A673 (cell line): ENCODE results near the gene CDPF1.

Experiments
- EZH2 ChIP-seq: fragments of 200-600 bp; sonication (generic); IDR thresholded peaks from 2 replicates; pipeline ENCODE4 v1.6.1; 2017; ENCODE audit warnings: borderline replicate concordance, low read depth, mild to moderate bottlenecking, mixed read lengths, antibody characterized with exemption, low read length; ENCODE audit not compliant: poor library complexity, severe bottlenecking
- TF ChIP-seq, protein P1 (sequence below): fragments of 300-800, 200-600 bp; sonication (generic); conservative IDR thresholded peaks from 2 replicates; pipeline ENCODE4 v1.5.1; 2017; ENCODE audit warnings: low read depth, mild to moderate bottlenecking, antibody characterized with exemption, low read length, moderate library complexity, mixed read lengths

DNA sequence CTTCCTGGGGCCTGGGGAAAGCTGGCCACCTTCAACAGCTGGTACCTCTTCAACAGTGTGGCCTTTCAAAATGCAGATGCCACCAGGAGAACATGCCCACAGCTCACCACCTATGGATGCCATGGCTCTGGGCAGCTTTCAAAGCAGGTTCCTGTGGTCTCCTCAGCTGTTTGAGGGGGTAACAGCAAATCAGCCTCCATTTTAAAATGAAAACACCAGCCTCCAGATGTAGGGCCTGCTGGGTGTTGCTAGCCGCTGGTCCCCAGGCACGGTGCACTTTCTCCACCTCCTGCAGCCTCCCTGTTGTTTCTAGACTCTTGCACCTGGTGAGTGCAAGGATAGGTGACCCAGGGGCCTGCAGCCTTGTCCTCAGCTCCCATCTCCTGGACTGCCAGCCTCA, 10.0 kb downstream of the CDPF1 start:
- TF ChIP-seq, protein P1, sequence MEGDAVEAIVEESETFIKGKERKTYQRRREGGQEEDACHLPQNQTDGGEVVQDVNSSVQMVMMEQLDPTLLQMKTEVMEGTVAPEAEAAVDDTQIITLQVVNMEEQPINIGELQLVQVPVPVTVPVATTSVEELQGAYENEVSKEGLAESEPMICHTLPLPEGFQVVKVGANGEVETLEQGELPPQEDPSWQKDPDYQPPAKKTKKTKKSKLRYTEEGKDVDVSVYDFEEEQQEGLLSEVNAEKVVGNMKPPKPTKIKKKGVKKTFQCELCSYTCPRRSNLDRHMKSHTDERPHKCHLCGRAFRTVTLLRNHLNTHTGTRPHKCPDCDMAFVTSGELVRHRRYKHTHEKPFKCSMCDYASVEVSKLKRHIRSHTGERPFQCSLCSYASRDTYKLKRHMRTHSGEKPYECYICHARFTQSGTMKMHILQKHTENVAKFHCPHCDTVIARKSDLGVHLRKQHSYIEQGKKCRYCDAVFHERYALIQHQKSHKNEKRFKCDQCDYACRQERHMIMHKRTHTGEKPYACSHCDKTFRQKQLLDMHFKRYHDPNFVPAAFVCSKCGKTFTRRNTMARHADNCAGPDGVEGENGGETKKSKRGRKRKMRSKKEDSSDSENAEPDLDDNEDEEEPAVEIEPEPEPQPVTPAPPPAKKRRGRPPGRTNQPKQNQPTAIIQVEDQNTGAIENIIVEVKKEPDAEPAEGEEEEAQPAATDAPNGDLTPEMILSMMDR: no peak
- no peak for TF ChIP-seq EZH2
